Stimulated activated naive B cell treated with anti-CD40 and anti-IgM and Interleukin-4, amounts not matched to agents 10 μg/mL and 1 μg/mL and 100 μg/mL, for 72 hours (primary cell): ENCODE results near the gene PDPR.
"Not testable (repeated sequence)": the region's sequence is repeated elsewhere in the genome, so short reads cannot be mapped to it uniquely, and the experiment has no call there.

ENCODE experiments used
- ATAC-seq, 2 donors: fragments of 150-1000 bp; cut with Tn5 transposase; replicated peaks; 2 replicates each; pipeline ENCODE4 v1.10.0; 2021; ENCODE audit warnings: moderate library complexity in 1 of 2
- DNase-seq: peaks from one replicate; pipeline ENCODE4 v3.0.0; 2021
- H3K27ac Mint-ChIP-seq: one replicate; pipeline ENCODE4 v1.8.0; 2022; ENCODE audit warnings: mild to moderate bottlenecking, mixed read lengths
- H3K27me3 Mint-ChIP-seq, 2 donors: one replicate each; pipeline ENCODE4 v1.8.0; 2022; ENCODE audit warnings: mixed read lengths in 2 of 2
- H3K36me3 Mint-ChIP-seq, 2 donors: one replicate each; pipeline ENCODE4 v1.8.0; 2022; ENCODE audit warnings: mixed read lengths in 2 of 2, mild to moderate bottlenecking in 1 of 2
- H3K4me1 Mint-ChIP-seq, 2 donors: one replicate each; pipeline ENCODE4 v1.8.0; 2022; ENCODE audit warnings: mixed read lengths in 2 of 2, mild to moderate bottlenecking in 1 of 2
- H3K4me3 Mint-ChIP-seq, 2 donors: one replicate each; pipeline ENCODE4 v1.8.0; 2022; ENCODE audit warnings: mild to moderate bottlenecking in 2 of 2, mixed read lengths in 2 of 2, moderate library complexity in 1 of 2
- H3K9me3 Mint-ChIP-seq, 2 donors: one replicate each; pipeline ENCODE4 v1.8.0; 2022; ENCODE audit warnings: mixed read lengths in 2 of 2, mild to moderate bottlenecking in 1 of 2

Gene PDPR

GRCh38 chr16:70203508-70203907 is 89.4 kb downstream of the PDPR start:
- H3K36me3 Mint-ChIP-seq, result peaks cover 13 to 22% of the 10 kb centered on the region in 2 donors
- H3K27me3 Mint-ChIP-seq, H3K9me3 Mint-ChIP-seq, H3K27ac Mint-ChIP-seq, DNase-seq, H3K4me1 Mint-ChIP-seq, ATAC-seq, H3K4me3 Mint-ChIP-seq: not testable (repeated sequence)

DNA sequence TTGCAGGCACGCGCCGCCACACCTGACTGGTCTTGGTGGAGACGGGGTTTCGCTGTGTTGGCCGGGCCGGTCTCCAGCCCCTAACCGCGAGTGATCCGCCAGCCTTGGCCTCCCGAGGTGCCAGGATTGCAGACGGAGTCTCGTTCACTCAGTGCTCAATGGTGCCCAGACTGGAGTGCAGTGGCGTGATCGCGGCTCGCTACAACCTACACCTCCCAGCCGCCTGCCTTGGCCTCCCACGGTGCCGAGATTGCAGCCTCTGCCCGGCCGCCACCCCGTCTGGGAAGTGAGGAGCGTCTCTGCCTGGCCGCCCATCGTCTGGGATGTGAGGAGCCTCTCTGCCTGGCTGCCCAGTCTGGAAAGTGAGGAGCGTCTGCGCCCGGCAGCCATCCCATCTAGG is 89.9 kb downstream of the PDPR start:
- H3K36me3 Mint-ChIP-seq, result peaks cover 13 to 22% of the 10 kb centered on the region in 2 donors
- ATAC-seq, result not testable (repeated sequence)

DNA sequence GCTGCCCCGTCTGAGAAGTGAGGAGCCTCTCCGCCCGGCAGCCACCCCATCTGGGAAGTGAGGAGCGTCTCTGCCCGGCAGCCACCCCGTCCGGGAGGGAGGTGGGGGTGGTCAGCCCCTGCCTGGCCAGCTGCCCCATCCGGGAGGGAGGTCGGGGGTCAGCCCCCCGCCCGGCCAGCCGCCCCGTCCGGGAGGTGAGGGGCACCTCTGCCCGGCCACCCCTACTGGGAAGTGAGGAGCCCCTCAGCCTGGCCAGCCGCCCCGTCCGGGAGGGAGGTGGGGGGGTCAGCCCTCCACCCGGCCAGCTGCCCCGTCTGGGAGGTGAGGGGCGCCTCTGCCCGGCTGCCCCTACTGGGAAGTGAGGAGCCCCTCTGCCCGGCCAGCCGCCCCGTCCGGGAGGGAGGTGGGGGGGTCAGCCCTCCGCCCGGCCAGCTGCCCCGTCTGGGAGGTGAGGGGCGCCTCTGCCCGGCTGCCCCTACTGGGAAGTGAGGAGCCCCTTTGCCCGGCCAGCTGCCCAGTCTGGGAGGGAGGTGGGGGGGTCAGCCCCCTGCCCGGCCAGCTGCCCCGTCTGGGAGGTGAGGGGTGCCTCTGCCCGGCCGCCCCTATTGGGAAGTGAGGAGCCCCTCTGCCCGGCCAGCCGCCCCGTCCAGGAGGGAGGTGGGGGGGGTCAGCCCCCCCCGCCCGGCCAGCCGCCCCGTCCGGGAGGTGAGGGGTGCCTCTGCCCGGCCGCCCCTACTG is 90.7 kb downstream of the PDPR start:
- not testable (repeated sequence) for H3K4me1 Mint-ChIP-seq, DNase-seq, H3K9me3 Mint-ChIP-seq, H3K4me3 Mint-ChIP-seq, H3K27ac Mint-ChIP-seq, ATAC-seq, H3K27me3 Mint-ChIP-seq
- H3K36me3 Mint-ChIP-seq, result peaks cover 15 to 26% of the 10 kb centered on the region in 2 donors

More for the DNA sequence above, 89.9 kb downstream of the PDPR start:
- H3K4me1 Mint-ChIP-seq, DNase-seq, H3K4me3 Mint-ChIP-seq, H3K27me3 Mint-ChIP-seq, H3K9me3 Mint-ChIP-seq, H3K27ac Mint-ChIP-seq: not testable (repeated sequence)

DNA sequence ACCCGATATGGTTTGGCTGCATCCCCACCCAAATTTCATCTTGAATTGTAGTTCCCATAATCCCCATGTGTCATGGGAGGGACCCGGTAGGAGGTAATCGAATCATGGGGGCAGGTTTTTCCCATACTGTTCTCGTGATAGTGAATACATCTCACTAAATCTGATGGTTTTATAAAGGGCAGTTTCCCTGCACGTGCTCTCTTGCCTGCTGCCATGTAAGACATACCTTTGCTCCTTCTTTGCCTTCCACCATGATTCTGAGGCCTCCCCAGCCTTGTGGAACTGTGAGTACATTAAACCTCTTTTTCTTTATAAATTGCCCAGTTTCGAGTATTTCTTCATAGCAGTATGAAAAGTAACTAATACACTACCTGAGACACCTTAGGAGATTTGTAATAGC is 92.2 kb downstream of the PDPR start:
- peaks cover 21 to 31% of the 10 kb centered on the region in 2 donors for H3K36me3 Mint-ChIP-seq
- not testable (repeated sequence) for H3K27me3 Mint-ChIP-seq, H3K4me3 Mint-ChIP-seq, DNase-seq, H3K9me3 Mint-ChIP-seq, H3K4me1 Mint-ChIP-seq, H3K27ac Mint-ChIP-seq, ATAC-seq
